ENCODE data around the gene TEX36. TPM values are rescaled to one million over a fixed set of nuclear protein-coding genes. Genes with fewer than 3 reads are reported as not detected.

TEX36 gene
- total RNA-seq, 1 experiment from 2014 or later = not detected

DNA sequence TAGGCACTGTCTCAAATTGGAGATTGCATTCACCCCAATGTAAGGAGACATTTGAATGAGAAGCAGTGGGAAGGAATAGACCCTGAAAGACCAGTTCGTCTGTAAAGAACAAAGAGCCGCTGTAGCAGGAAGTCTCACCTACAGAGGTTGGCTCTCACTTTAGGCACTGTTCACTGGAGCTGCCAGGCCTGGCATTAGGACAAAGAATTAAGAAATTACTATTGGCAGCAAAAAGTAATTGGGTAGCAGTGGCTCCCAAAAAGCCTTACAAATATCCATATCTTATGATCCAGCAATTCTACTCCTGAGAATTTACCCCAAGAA is 10.5 kb upstream of the TEX36 start:
- TF ChIP-seq, protein P1, sequence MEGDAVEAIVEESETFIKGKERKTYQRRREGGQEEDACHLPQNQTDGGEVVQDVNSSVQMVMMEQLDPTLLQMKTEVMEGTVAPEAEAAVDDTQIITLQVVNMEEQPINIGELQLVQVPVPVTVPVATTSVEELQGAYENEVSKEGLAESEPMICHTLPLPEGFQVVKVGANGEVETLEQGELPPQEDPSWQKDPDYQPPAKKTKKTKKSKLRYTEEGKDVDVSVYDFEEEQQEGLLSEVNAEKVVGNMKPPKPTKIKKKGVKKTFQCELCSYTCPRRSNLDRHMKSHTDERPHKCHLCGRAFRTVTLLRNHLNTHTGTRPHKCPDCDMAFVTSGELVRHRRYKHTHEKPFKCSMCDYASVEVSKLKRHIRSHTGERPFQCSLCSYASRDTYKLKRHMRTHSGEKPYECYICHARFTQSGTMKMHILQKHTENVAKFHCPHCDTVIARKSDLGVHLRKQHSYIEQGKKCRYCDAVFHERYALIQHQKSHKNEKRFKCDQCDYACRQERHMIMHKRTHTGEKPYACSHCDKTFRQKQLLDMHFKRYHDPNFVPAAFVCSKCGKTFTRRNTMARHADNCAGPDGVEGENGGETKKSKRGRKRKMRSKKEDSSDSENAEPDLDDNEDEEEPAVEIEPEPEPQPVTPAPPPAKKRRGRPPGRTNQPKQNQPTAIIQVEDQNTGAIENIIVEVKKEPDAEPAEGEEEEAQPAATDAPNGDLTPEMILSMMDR (IDR thresholded peaks at IDR 0.05; ENCODE audit: unreplicated experiment) = no peak
- Mint-ChIP-seq H3K4me3 (ENCODE audit: low read depth, unreplicated experiment) (no peak overlapping the region), H3K27me3 (ENCODE audit: unreplicated experiment) (peaks cover 27% of the 10 kb centered on the region), H3K9me3 (ENCODE audit: low read depth, unreplicated experiment) (no peaks in the 10 kb centered on the region), H3K4me1 (ENCODE audit: low read depth, unreplicated experiment) (peaks cover 23% of the 10 kb centered on the region), H3K36me3 (ENCODE audit: insufficient read depth, unreplicated experiment) (no peaks in the 10 kb centered on the region), H3K27ac (ENCODE audit: unreplicated experiment) (no peak overlapping the region)
- CTCF ChIA-PET = no interaction called here
- intact Hi-C loops (cut with micrococcal nuclease; ENCODE audit: unreplicated experiment) = loop anchor here (10.0 kb wide), 1 partner anchor 59 kb away; no protein-coding TSS in a partner anchor
- no peak for DNase-seq
- no TSS peak for BruUV-seq (replicated peaks)

GRCh38 chr10:125692601-125693523 is 9.9 kb upstream of the TEX36 start:
- CTCF ChIA-PET = no interaction called here
- intact Hi-C loops (cut with micrococcal nuclease; ENCODE audit: unreplicated experiment) = loop anchor here (10.0 kb wide), 1 partner anchor 58 kb away; no protein-coding TSS in a partner anchor
- TF ChIP-seq, protein P1 (IDR thresholded peaks at IDR 0.05; ENCODE audit: unreplicated experiment) = no peak
- Mint-ChIP-seq H3K4me3 (ENCODE audit: low read depth, unreplicated experiment) (no peak overlapping the region), H3K27me3 (ENCODE audit: unreplicated experiment) (peaks cover 25% of the 10 kb centered on the region), H3K36me3 (ENCODE audit: insufficient read depth, unreplicated experiment) (no peaks in the 10 kb centered on the region), H3K4me1 (ENCODE audit: low read depth, unreplicated experiment) (peaks cover 23% of the 10 kb centered on the region), H3K27ac (ENCODE audit: unreplicated experiment) (no peak overlapping the region), H3K9me3 (ENCODE audit: low read depth, unreplicated experiment) (no peaks in the 10 kb centered on the region)
- no peak for DNase-seq
- no TSS peak for BruUV-seq (replicated peaks)

DNA sequence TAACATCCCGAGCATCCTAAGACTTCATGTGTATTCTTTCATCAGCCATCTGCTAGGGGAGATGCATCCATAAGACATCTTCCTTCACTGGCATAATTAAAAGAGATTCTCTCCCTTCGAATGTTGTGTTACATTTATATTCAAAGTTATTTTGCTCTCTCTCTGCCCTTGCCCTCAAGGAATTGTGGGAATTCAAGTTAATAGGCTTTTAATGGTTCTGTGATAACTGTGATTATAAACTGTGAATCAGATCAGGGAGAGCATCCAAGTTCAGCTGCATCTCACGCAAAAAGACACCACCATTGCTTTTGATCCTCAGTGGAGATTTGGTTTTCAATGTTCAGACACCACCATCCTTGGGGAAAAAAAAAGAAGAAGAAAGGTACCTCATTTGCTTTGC is 9.2 kb upstream of the TEX36 start:
- H3K36me3 Mint-ChIP-seq (ENCODE audit: insufficient read depth, unreplicated experiment) = no peaks in the 10 kb centered on the region
- H3K9me3 Mint-ChIP-seq (ENCODE audit: low read depth, unreplicated experiment) = no peaks in the 10 kb centered on the region
- no TSS peak for BruUV-seq (replicated peaks)
- CTCF ChIA-PET = no interaction called here
- TF ChIP-seq, protein P1 (IDR thresholded peaks at IDR 0.05; ENCODE audit: unreplicated experiment) = no peak
- H3K4me1 Mint-ChIP-seq (ENCODE audit: low read depth, unreplicated experiment) = peaks cover 23% of the 10 kb centered on the region
- intact Hi-C loops (cut with micrococcal nuclease; ENCODE audit: unreplicated experiment) = loop anchor here (10.0 kb wide), 1 partner anchor 57 kb away; no protein-coding TSS in a partner anchor
- H3K27ac Mint-ChIP-seq (ENCODE audit: unreplicated experiment) = no peak overlapping the region
- DNase-seq = no peak
- no peak overlapping the region for H3K4me3 Mint-ChIP-seq (ENCODE audit: low read depth, unreplicated experiment)
- H3K27me3 Mint-ChIP-seq (ENCODE audit: unreplicated experiment) = peaks cover 18% of the 10 kb centered on the region

DNA sequence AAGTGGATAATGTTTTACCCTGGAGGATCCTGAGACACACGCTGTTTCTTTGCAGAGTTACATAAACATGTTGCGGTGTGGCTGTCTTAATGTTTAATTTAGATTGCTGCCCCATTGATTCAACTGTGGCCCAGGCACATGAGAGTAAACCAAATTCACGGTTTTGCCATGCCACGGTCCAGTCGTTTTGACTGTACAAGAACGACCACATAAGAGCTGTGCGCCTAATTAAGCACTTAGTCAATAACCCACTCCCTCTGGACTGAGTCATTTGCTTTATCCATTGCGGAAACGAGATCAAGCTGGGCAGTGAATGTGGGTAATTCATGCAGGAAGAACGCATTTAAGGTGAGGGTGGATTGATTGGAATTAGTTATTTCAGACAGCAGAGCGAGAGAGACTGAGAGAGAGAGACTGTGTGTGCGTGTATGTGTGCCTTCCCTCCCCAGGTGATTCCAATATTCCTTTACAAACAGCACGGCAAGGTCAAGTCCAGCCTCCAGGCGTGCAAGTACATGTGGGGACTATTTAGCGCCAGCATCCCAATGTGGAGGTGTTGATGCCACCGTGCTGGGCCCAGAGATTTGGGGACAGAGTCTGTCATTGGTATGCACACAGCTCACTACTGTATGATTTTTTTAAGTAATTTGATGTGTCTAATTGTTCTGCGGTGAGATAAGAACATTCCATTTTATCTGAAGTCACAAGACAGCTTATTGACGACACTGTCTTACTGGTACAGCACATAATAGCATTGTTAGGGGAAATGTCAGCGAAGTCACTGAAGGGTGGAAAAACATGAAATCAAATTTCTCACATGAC is 8.4 kb upstream of the TEX36 start:
- Mint-ChIP-seq H3K9me3 (ENCODE audit: low read depth, unreplicated experiment) (no peaks in the 10 kb centered on the region), H3K4me3 (ENCODE audit: low read depth, unreplicated experiment) (peak overlapping the region; percentile 33), H3K27ac (ENCODE audit: unreplicated experiment) (peak overlapping the region; percentile 11), H3K4me1 (ENCODE audit: low read depth, unreplicated experiment) (peaks cover 23% of the 10 kb centered on the region), H3K27me3 (ENCODE audit: unreplicated experiment) (peaks cover 13% of the 10 kb centered on the region), H3K36me3 (ENCODE audit: insufficient read depth, unreplicated experiment) (no peaks in the 10 kb centered on the region)
- no TSS peak for BruUV-seq (replicated peaks)
- TF ChIP-seq, protein P1 (IDR thresholded peaks at IDR 0.05; ENCODE audit: unreplicated experiment) = no peak
- CTCF ChIA-PET = no interaction called here
- peak; percentile 12 for DNase-seq
- intact Hi-C loops (cut with micrococcal nuclease; ENCODE audit: unreplicated experiment) = loop anchor here (10.0 kb wide), 1 partner anchor 57 kb away; no protein-coding TSS in a partner anchor
